HepG2 (cell line): Measurements from ENCODE around the gene VGLL3.

Experiments used
- NKX3-1 ChIP-seq: sonication (generic); formaldehyde crosslinking; IDR thresholded peaks from 2 replicates; pipeline ENCODE4 v1.5.0; 2020; ENCODE audit warnings: missing genetic modification reagents
- NR3C1 ChIP-seq: sonication (generic); formaldehyde crosslinking; IDR thresholded peaks from 2 replicates; pipeline ENCODE4 v1.4.0; 2020; ENCODE audit warnings: missing genetic modification reagents
- ZBTB33 ChIP-seq: sonication (generic); formaldehyde crosslinking; IDR thresholded peaks from 2 replicates; pipeline ENCODE4 v1.4.0; 2020; ENCODE audit warnings: missing genetic modification reagents
- ZBTB34 ChIP-seq: sonication (generic); formaldehyde crosslinking; IDR thresholded peaks from 2 replicates; pipeline ENCODE4 v1.8.0; 2022; ENCODE audit warnings: mild to moderate bottlenecking, missing genetic modification reagents
- ZNF670 ChIP-seq: sonication (generic); formaldehyde crosslinking; IDR thresholded peaks from 2 replicates; pipeline ENCODE4 v1.8.0; 2022; ENCODE audit warnings: mild to moderate bottlenecking, missing genetic modification reagents, borderline replicate concordance
- TF ChIP-seq, protein P1 (sequence below): IDR thresholded peaks from 2 replicates; pipeline ENCODE4 v1.6.1; 2016; ENCODE audit warnings: missing compliant biosample characterization, missing genetic modification reagents, borderline replicate concordance

- TF ChIP-seq NKX3-1 (CRISPR knock-in tag), result no peak
- TF ChIP-seq NR3C1 (CRISPR knock-in tag), result no peak
- no peak for TF ChIP-seq ZNF670
- TF ChIP-seq ZBTB34 (CRISPR knock-in tag), result no peak
- TF ChIP-seq, protein P1, sequence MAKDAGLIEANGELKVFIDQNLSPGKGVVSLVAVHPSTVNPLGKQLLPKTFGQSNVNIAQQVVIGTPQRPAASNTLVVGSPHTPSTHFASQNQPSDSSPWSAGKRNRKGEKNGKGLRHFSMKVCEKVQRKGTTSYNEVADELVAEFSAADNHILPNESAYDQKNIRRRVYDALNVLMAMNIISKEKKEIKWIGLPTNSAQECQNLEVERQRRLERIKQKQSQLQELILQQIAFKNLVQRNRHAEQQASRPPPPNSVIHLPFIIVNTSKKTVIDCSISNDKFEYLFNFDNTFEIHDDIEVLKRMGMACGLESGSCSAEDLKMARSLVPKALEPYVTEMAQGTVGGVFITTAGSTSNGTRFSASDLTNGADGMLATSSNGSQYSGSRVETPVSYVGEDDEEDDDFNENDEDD, result no peak
- no peak for TF ChIP-seq ZBTB33 (CRISPR knock-in tag)
Observed at GRCh38 chr3:87033205-87033604, 42.3 kb upstream of the VGLL3 start.
